IMR-90 (cell line): ENCODE data around the gene HLA-E. TPM values are rescaled to one million over a fixed set of nuclear protein-coding genes. Genes with fewer than 3 reads are reported as not detected.
"Not testable (repeated sequence)": the region's sequence is repeated elsewhere in the genome, so short reads cannot be mapped to it uniquely, and the experiment has no call there.

Experiments used
- ATAC-seq: fragments of 200-7000 bp; cut with Tn5 transposase; 2 replicates; pipeline ENCODE4 v1.9.1; 2020; ENCODE audit warnings: low read depth, mild to moderate bottlenecking, moderate library complexity
- BruUV-seq: library from RNA; stranded (reverse); fragments of 400-500 nt; replicated peaks from 2 replicates; lab custom pipeline; 2021; lab: Mats Ljungman, UMichigan
- CTCF ChIA-PET: fragments of 300-600 bp; formaldehyde crosslinking; extraction: SDS; loops from one replicate; lab custom pipeline; 2021; ENCODE audit warnings: antibody characterized with exemption; lab: Yijun Ruan, JAX
- POLR2A ChIA-PET: fragments of 300-600 bp; sonication (Branson Sonifier 250); formaldehyde crosslinking; loops from one replicate; lab custom pipeline; 2022; ENCODE audit warnings: antibody characterized with exemption; ENCODE audit not compliant: unreplicated experiment; lab: Charles Lee
- DNase-seq: peaks from one replicate; pipeline ENCODE4 v3.0.0; 2013
- H2AFZ ChIP-seq: replicated peaks from 2 replicates; pipeline ENCODE3; 2013; ENCODE audit warnings: low read length, mild to moderate bottlenecking; ENCODE audit not compliant: poor library complexity
- H2AK5ac ChIP-seq: 2 replicates; pipeline ENCODE4 v1.6.1; 2013; ENCODE audit warnings: low read depth, low read length, inconsistent platforms
- H2AK9ac ChIP-seq: replicated peaks from 2 replicates; pipeline ENCODE3; 2013; ENCODE audit warnings: mild to moderate bottlenecking, low read depth, low read length, moderate library complexity; ENCODE audit not compliant: poor library complexity
- H2BK120ac ChIP-seq: 2 replicates; pipeline ENCODE4 v1.6.1; 2013; ENCODE audit warnings: low read depth, low read length, inconsistent platforms
- H2BK15ac ChIP-seq: 3 replicates; pipeline ENCODE4 v1.6.1; 2013; ENCODE audit warnings: low read depth, low read length, inconsistent platforms
- H2BK20ac ChIP-seq: 2 replicates; pipeline ENCODE4 v1.6.1; 2013; ENCODE audit warnings: low read depth, mild to moderate bottlenecking, inconsistent platforms, low read length, moderate library complexity
- H2BK5ac ChIP-seq: 2 replicates; pipeline ENCODE4 v1.6.1; 2013; ENCODE audit warnings: mild to moderate bottlenecking, low read depth, low read length, inconsistent platforms; ENCODE audit not compliant: poor library complexity, severe bottlenecking
- H3K14ac ChIP-seq: replicated peaks from 2 replicates; pipeline ENCODE4 v1.6.1; 2013; ENCODE audit warnings: low read depth, low read length, inconsistent platforms
- H3K18ac ChIP-seq: 2 replicates; pipeline ENCODE4 v1.6.1; 2013; ENCODE audit warnings: low read depth, low read length, control low read depth
- H3K23ac ChIP-seq: 2 replicates; pipeline ENCODE4 v1.6.1; 2013; ENCODE audit warnings: low read depth, low read length, inconsistent platforms
- H3K27ac ChIP-seq: 2 replicates; pipeline ENCODE4 v1.5.1; 2013; ENCODE audit warnings: mild to moderate bottlenecking, control low read depth, low read length; ENCODE audit not compliant: insufficient read depth
- H3K27me3 ChIP-seq: 2 replicates; pipeline ENCODE4 v1.6.1; 2013; ENCODE audit warnings: low read length; ENCODE audit not compliant: control insufficient read depth, insufficient read depth
- H3K36me3 ChIP-seq: 2 replicates; pipeline ENCODE4 v1.6.1; 2013; ENCODE audit warnings: low read length, mixed read lengths; ENCODE audit not compliant: control insufficient read depth, insufficient read depth
- H3K4ac ChIP-seq: 2 replicates; pipeline ENCODE4 v1.6.1; 2013; ENCODE audit warnings: low read depth, low read length, inconsistent platforms
- H3K4me1 ChIP-seq: 2 replicates; pipeline ENCODE4 v1.6.1; 2013; ENCODE audit warnings: low read length, mixed read lengths; ENCODE audit not compliant: control insufficient read depth, insufficient read depth
- H3K4me2 ChIP-seq: 2 replicates; pipeline ENCODE4 v1.6.1; 2013; ENCODE audit warnings: low read depth, mild to moderate bottlenecking, control low read depth, low read length, moderate library complexity
- H3K4me3 ChIP-seq: 2 replicates; pipeline ENCODE4 v1.5.1; 2013; ENCODE audit warnings: low read depth, mild to moderate bottlenecking, control low read depth, low read length, moderate library complexity; ENCODE audit not compliant: insufficient read depth
- H3K56ac ChIP-seq: 2 replicates; pipeline ENCODE4 v1.6.1; 2013; ENCODE audit warnings: low read length, inconsistent platforms; ENCODE audit not compliant: insufficient read depth; ENCODE audit errors: extremely low read depth
- H3K79me1 ChIP-seq, 2 experiments: 2 replicates each; pipeline ENCODE4 v1.6.1; 2013; ENCODE audit warnings: low read length in 2 of 2, inconsistent platforms in 1 of 2, low read depth in 1 of 2
- H3K9ac ChIP-seq: 2 replicates; pipeline ENCODE4 v1.6.1; 2013; ENCODE audit warnings: low read depth, low read length, control low read depth
- H3K9me1 ChIP-seq: 2 replicates; pipeline ENCODE4 v1.6.1; 2013; ENCODE audit warnings: low read length, inconsistent platforms; ENCODE audit not compliant: insufficient read depth
- H3K9me3 ChIP-seq: 2 replicates; pipeline ENCODE4 v1.6.1; 2013; ENCODE audit warnings: low read length; ENCODE audit not compliant: control insufficient read depth, insufficient read depth
- H4K20me1 ChIP-seq: 2 replicates; pipeline ENCODE4 v1.6.1; 2013; ENCODE audit warnings: low read length, inconsistent platforms; ENCODE audit not compliant: insufficient read depth
- H4K5ac ChIP-seq: 2 replicates; pipeline ENCODE4 v1.6.1; 2013; ENCODE audit warnings: mild to moderate bottlenecking, low read depth, low read length, control low read depth
- H4K8ac ChIP-seq, 2 experiments: 2 replicates each; pipeline ENCODE4 v1.6.1; 2013; ENCODE audit warnings: low read depth in 2 of 2, low read length in 2 of 2, control low read depth in 1 of 2, inconsistent platforms in 1 of 2
- H4K91ac ChIP-seq: 2 replicates; pipeline ENCODE4 v1.6.1; 2013; ENCODE audit warnings: low read depth, low read length, inconsistent platforms; ENCODE audit not compliant: insufficient read depth
- MAFK ChIP-seq: IDR thresholded peaks from 2 replicates; pipeline ENCODE4 v1.6.1; 2012; ENCODE audit warnings: low read depth, low read length, improper control_type of control experiment
- WGBS, 2 experiments: methylation state at CpG; one replicate each; pipeline versions ENCODE4 v1.1.5 to v1.1.7; 2013; ENCODE audit warnings: missing lambda C conversion rate in 2 of 2; ENCODE audit not compliant: insufficient read length in 1 of 2; ENCODE audit errors: extremely low coverage in 2 of 2; 5-methylcytosine and 5-hydroxymethylcytosine counted together
- dilution Hi-C: fragments of 300-500 bp; cut with HindIII; formaldehyde crosslinking; loops from one replicate; pipeline ENCODE4 v1.14.3; 2018; ENCODE audit warnings: low sequenced_read_pairs; ENCODE audit not compliant: unreplicated experiment
- in situ Hi-C: fragments of 300-500 bp; cut with MboI; formaldehyde crosslinking; loops from 3 replicates; pipeline ENCODE4 v1.14.3; 2019; ENCODE audit warnings: low sequenced_read_pairs, inconsistent platforms, mixed read lengths
- intact Hi-C: fragments of 100-400 bp; cut with micrococcal nuclease; formaldehyde crosslinking; loops from 2 replicates; pipeline ENCODE4 v1.10.0; 2022
- polyA plus RNA-seq, 3 experiments: library from polyadenylated mRNA; depleted of rRNA; stranded (reverse); fragments of >200 nt; gene quantifications; 2 replicates each; pipeline ENCODE4 v1.2.3, GENCODE V29; 2012; ENCODE audit warnings: low replicate concordance in 1 of 3
- total RNA-seq: library from RNA; depleted of rRNA; stranded (reverse); fragments of >200 nt; gene quantifications from 2 replicates; pipeline ENCODE4 v1.2.3, GENCODE V29; 2012

HLA-E gene
- total and polyA plus RNA-seq, 2 of the 4 experiments (the other 2 are of a cell fraction) = 83.6 to 84.8 TPM

GRCh38 chr6:30494291-30494861 is 5.1 kb downstream of the HLA-E start:
- Histone ChIP-seq H3K18ac (no peak overlapping the region), H3K56ac (no peak overlapping the region), H4K20me1 (peaks cover 27% of the 10 kb centered on the region), H3K79me1 (peaks cover 12 to 32% of the 10 kb centered on the region in 2 experiments; a peak in 3 of 4 replicates), H3K4me2 (no peak overlapping the region), H2BK120ac (no peak overlapping the region), H3K9me3 (no peaks in the 10 kb centered on the region), H4K8ac (no peak overlapping the region), H2AK5ac (no peak overlapping the region), H3K36me3 (peaks cover 31% of the 10 kb centered on the region), H2BK15ac (no peak overlapping the region), H2BK5ac (no peak overlapping the region), H4K91ac (no peak overlapping the region), H3K27me3 (no peaks in the 10 kb centered on the region), H3K14ac (no peak overlapping the region), H3K27ac (no peak overlapping the region), H3K23ac (no peak overlapping the region), H2BK20ac (no peak overlapping the region), H3K9ac (no peak overlapping the region), H3K4ac (no peak overlapping the region), H2AK9ac (no peak overlapping the region), H2AFZ (no peak overlapping the region), H3K4me3 (no peak overlapping the region), H3K4me1 (peaks cover 15% of the 10 kb centered on the region), H4K5ac (no peak overlapping the region), H3K9me1 (peaks cover 17% of the 10 kb centered on the region)
- TF ChIP-seq MAFK = no peak
- intact Hi-C loops (no loop called here), dilution Hi-C loops (no loop called here), in situ Hi-C loops (loop anchor here (5.0 to 25.0 kb wide), 2 partner anchors 43 to 593 kb away; no protein-coding TSS in a partner anchor)
- BruUV-seq = no TSS peak
- ATAC-seq (no peak), DNase-seq (no peak)
- WGBS, 2 experiments = 82% methylated on average over 2 of the region's 8 CpGs; no CpG with 5 or more reads in 1 of the 2 experiments
- POLR2A ChIA-PET = no interaction called here
- CTCF ChIA-PET = no interaction called here

DNA sequence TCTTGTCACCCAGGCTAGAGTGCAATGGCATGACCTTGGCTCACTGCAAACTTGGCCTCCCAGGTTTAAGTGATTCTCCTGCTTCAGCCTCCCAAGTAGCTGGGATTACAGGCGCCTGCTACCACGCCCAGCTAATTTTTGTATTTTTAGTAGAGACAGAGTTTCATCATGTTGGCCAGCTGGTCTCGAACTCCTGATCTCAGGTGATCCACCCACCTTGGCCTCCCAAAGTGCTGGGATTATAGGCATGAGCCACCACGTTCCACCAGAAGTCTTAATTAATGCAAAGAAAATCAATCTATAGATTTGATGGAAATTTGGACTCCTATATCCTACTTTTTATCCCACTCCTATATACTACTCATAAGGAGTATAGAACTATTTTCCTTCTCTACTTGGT is 5.8 kb downstream of the HLA-E start:
- H3K9ac ChIP-seq, H3K27me3 ChIP-seq, BruUV-seq, ATAC-seq, H3K23ac ChIP-seq, H3K14ac ChIP-seq, H3K4ac ChIP-seq, H4K91ac ChIP-seq, H2BK15ac ChIP-seq, H3K4me2 ChIP-seq, DNase-seq, H2BK5ac ChIP-seq, H2BK20ac ChIP-seq, H4K8ac ChIP-seq, POLR2A ChIA-PET, H3K4me3 ChIP-seq, H4K5ac ChIP-seq, H3K27ac ChIP-seq, H3K9me3 ChIP-seq, H3K18ac ChIP-seq, H2AFZ ChIP-seq, H2BK120ac ChIP-seq, H2AK9ac ChIP-seq, H3K56ac ChIP-seq, intact Hi-C loops, H2AK5ac ChIP-seq, dilution Hi-C loops, CTCF ChIA-PET: not testable (repeated sequence)
- peaks cover 12 to 28% of the 10 kb centered on the region in 2 experiments; a peak in 3 of 4 replicates for H3K79me1 ChIP-seq
- H3K36me3 ChIP-seq = peaks cover 31% of the 10 kb centered on the region
- no CpG with 5 or more reads among the region's 4 CpGs for WGBS, 2 experiments
- in situ Hi-C loops = loop anchor here (25.0 kb wide), 1 partner anchor 592 kb away; no protein-coding TSS in a partner anchor
- peaks cover 27% of the 10 kb centered on the region for H4K20me1 ChIP-seq
- peaks cover 15% of the 10 kb centered on the region for H3K4me1 ChIP-seq
- peaks cover 17% of the 10 kb centered on the region for H3K9me1 ChIP-seq
